Endothelial cell (in vitro differentiated cells): ENCODE results near the gene LHFPL3. TPM values are rescaled to one million over a fixed set of nuclear protein-coding genes. Genes with fewer than 3 reads are reported as not detected.
"Not testable (repeated sequence)": the region's sequence is repeated elsewhere in the genome, so short reads cannot be mapped to it uniquely, and the experiment has no call there.

Experiments
- DNase-seq: peaks from one replicate; pipeline ENCODE4 v3.0.0; 2021; ENCODE audit warnings: low spot score
- H3K27ac Mint-ChIP-seq: one replicate; pipeline ENCODE4 v1.8.0; 2021; ENCODE audit warnings: mixed read lengths, inconsistent platforms; ENCODE audit not compliant: unreplicated experiment
- H3K27me3 Mint-ChIP-seq: one replicate; pipeline ENCODE4 v1.8.0; 2021; ENCODE audit warnings: mild to moderate bottlenecking, moderate library complexity, mixed read lengths, inconsistent platforms; ENCODE audit not compliant: unreplicated experiment
- H3K36me3 Mint-ChIP-seq: one replicate; pipeline ENCODE4 v1.8.0; 2021; ENCODE audit warnings: mild to moderate bottlenecking, low read depth, mixed read lengths, inconsistent platforms; ENCODE audit not compliant: unreplicated experiment
- H3K4me1 Mint-ChIP-seq: one replicate; pipeline ENCODE4 v1.8.0; 2021; ENCODE audit warnings: mild to moderate bottlenecking, mixed read lengths, inconsistent platforms; ENCODE audit not compliant: unreplicated experiment
- H3K4me3 Mint-ChIP-seq: one replicate; pipeline ENCODE4 v1.8.0; 2021; ENCODE audit warnings: mild to moderate bottlenecking, mixed read lengths, inconsistent platforms; ENCODE audit not compliant: unreplicated experiment
- H3K9me3 Mint-ChIP-seq: one replicate; pipeline ENCODE4 v1.8.0; 2021; ENCODE audit warnings: mixed read lengths, inconsistent platforms; ENCODE audit not compliant: unreplicated experiment
- total RNA-seq: library from RNA; stranded (reverse); fragmentation: NEBNext Ultra II Directional; extraction: Animal tissue kit (Norgen Biotek cat#: 25700); gene quantifications from one replicate; pipeline ENCODE4 v1.2.1, GENCODE V29; 2021; ENCODE audit not compliant: unreplicated experiment
- TF ChIP-seq, protein P1 (sequence below): fragments of 200-600 bp; sonication (generic); IDR thresholded peaks from one replicate; pipeline ENCODE4 v1.5.0; 2021; ENCODE audit warnings: antibody characterized with exemption; ENCODE audit not compliant: unreplicated experiment

The LHFPL3 gene
- total RNA-seq, 1 donor from 2014 or later = not detected

DNA sequence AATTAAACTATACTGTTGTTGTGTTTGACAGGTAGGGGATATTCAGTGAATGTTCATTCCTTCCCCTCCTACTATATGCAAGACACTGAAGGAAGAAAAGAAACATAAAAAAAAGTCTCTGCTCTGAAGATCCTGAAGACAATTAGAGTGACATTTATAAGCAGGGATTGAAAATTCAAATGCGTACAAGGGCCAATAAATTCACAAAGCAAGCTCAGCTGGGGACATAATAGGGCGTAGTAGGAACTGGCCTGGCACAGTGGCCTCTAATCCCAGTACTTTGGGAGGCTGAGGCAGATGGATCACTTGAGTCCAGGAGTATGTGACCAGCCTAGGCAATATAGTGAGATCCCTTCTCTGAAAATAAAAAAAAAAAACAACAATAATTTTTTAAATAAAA, 580.7 kb downstream of the LHFPL3 start:
- H3K4me3 Mint-ChIP-seq = no peak overlapping the region
- H3K27me3 Mint-ChIP-seq = no peaks in the 10 kb centered on the region
- DNase-seq = no peak
- TF ChIP-seq, protein P1, sequence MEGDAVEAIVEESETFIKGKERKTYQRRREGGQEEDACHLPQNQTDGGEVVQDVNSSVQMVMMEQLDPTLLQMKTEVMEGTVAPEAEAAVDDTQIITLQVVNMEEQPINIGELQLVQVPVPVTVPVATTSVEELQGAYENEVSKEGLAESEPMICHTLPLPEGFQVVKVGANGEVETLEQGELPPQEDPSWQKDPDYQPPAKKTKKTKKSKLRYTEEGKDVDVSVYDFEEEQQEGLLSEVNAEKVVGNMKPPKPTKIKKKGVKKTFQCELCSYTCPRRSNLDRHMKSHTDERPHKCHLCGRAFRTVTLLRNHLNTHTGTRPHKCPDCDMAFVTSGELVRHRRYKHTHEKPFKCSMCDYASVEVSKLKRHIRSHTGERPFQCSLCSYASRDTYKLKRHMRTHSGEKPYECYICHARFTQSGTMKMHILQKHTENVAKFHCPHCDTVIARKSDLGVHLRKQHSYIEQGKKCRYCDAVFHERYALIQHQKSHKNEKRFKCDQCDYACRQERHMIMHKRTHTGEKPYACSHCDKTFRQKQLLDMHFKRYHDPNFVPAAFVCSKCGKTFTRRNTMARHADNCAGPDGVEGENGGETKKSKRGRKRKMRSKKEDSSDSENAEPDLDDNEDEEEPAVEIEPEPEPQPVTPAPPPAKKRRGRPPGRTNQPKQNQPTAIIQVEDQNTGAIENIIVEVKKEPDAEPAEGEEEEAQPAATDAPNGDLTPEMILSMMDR = no peak
- H3K9me3 Mint-ChIP-seq = no peaks in the 10 kb centered on the region
- no peak overlapping the region for H3K27ac Mint-ChIP-seq
- H3K36me3 Mint-ChIP-seq = no peaks in the 10 kb centered on the region
- no peaks in the 10 kb centered on the region for H3K4me1 Mint-ChIP-seq

GRCh38 chr7:104914421-104914820, 586.0 kb downstream of the LHFPL3 start:
- DNase-seq = no peak
- Mint-ChIP-seq H3K36me3 (no peaks in the 10 kb centered on the region), H3K27me3 (peaks cover 1% of the 10 kb centered on the region), H3K9me3 (no peaks in the 10 kb centered on the region), H3K4me3 (no peak overlapping the region), H3K4me1 (no peaks in the 10 kb centered on the region), H3K27ac (no peak overlapping the region)
- TF ChIP-seq, protein P1 = no peak

GRCh38 chr7:104921596-104921995, 593.2 kb downstream of the LHFPL3 start:
- H3K9me3 Mint-ChIP-seq = no peaks in the 10 kb centered on the region
- H3K4me3 Mint-ChIP-seq = no peak overlapping the region
- H3K36me3 Mint-ChIP-seq = no peaks in the 10 kb centered on the region
- TF ChIP-seq, protein P1 = no peak
- no peak overlapping the region for H3K27ac Mint-ChIP-seq
- no peaks in the 10 kb centered on the region for H3K4me1 Mint-ChIP-seq
- H3K27me3 Mint-ChIP-seq = no peaks in the 10 kb centered on the region
- no peak for DNase-seq

DNA sequence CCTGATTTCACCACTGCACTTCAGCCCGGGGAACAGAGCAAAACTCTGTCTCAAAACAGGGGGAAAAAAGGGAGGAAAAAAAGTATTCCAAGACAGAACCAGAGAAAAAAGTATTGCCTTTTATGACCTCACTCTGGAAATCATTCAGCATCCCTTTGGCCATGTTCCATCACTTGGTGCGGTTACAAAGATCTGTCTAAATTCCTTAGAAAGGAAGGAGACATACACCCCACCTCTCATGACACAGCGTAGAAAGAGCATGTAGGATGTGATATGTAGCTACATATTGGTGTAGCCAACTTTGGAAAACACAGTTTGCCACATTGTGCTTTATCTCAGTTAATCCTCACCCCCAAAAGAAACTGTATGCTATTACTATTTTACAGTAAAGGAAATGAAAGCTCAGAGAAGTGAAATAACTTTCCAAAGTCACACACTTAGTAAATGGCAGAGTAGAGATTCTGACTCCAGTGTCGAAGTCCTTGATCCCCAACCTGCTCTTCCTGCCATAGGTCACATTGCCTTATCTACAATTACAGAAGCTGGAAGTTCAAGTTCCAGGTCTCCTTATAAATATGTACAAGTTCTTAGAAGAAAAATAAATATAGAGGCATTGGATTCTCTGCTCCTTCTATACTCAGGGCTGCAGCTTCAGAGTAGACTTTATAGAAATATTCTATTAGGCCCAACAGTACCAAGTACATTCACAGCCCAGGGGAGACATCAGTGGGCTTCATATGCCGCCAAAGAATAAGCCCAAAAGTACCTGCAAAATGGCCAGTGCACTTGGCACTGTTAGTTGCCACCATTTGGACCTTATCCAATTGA, 594.0 kb downstream of the LHFPL3 start:
- DNase-seq = no peak
- peaks cover 2% of the 10 kb centered on the region for H3K27me3 Mint-ChIP-seq
- H3K27ac Mint-ChIP-seq = no peak overlapping the region
- H3K4me1 Mint-ChIP-seq = no peaks in the 10 kb centered on the region
- no peaks in the 10 kb centered on the region for H3K9me3 Mint-ChIP-seq
- TF ChIP-seq, protein P1 = no peak
- no peak overlapping the region for H3K4me3 Mint-ChIP-seq
- H3K36me3 Mint-ChIP-seq = no peaks in the 10 kb centered on the region

- TF ChIP-seq, protein P1 = peak; percentile 30
- DNase-seq = peak; percentile 71
- Mint-ChIP-seq H3K36me3 (no peaks in the 10 kb centered on the region), H3K27ac (no peak overlapping the region), H3K27me3 (peaks cover 4% of the 10 kb centered on the region), H3K4me1 (no peaks in the 10 kb centered on the region), H3K9me3 (no peaks in the 10 kb centered on the region), H3K4me3 (no peak overlapping the region)
These were observed 594.6 kb downstream of the LHFPL3 start for GRCh38 chr7:104923010-104923421.

DNA sequence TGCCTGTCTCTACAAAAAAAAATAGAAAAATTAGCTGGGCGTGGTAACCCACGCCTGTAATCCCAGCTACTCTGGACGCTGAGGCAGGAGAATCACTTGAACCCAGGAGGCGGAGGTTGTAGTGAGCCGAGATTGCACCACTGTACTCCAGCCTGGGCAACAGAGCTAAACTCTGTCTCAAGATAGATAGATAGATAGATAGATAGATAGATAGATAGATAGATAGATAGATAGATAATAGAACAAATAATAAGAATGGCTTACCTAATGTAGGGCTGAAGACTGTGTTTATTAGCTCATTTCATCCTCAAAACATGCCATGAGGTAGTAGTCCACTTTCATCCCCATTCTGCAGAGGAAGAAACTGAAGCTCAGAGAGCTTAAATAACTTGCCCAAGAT, 597.8 kb downstream of the LHFPL3 start:
- not testable (repeated sequence) for H3K27ac Mint-ChIP-seq, H3K27me3 Mint-ChIP-seq

More for the DNA sequence above, 597.8 kb downstream of the LHFPL3 start:
- not testable (repeated sequence) for H3K36me3 Mint-ChIP-seq, DNase-seq, H3K9me3 Mint-ChIP-seq, H3K4me1 Mint-ChIP-seq, H3K4me3 Mint-ChIP-seq
